ENCODE measurements around the gene SYNGR3. TPM values are rescaled to one million over a fixed set of nuclear protein-coding genes. Genes with fewer than 3 reads are reported as not detected.

SYNGR3 gene
- total and polyA plus RNA-seq, 2 of the 13 experiments (the other 11 are each of a cell fraction or from before 2014, with no cell fraction given), result 0.97 to 5.7 TPM

DNA sequence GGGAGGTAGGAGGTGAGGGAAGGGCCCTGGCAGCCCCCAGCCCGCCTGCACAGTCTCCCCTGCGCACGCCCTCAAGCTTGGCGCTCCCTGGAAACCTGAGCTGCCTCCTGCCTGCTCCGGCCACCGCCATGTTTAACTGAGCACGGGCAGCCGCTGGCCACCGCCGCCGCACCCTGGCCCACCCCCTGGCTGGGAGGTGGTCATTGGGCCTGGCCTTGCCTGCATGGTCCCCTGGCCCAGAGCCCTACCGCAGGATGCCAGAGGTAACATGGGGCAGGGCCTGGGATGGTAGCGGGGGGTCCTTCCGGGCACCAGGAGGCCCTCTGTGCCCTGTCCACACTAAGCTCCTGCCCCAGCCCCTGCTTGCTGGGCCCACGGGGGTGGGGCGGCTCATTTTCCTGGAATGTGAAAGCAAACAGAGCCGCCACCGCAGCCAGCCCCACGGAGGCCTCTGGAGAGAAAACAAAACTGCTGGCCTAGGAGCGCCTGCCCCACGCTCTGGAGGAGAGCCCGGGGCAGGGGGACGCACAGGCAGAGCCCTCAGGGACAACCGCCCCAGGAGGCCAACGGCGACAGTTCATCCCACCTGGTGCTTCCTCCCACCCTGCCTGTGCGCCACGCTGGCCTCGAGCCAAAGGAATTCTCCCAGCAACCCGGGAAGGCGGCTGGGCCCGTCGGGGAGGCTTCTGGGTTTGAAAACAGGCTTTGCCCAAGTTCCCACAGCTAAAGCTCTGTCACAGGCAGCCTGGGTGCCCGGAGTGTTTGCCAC is 45.8 kb downstream of the SYNGR3 start (continued):
- no peak for TF ChIP-seq ZNF362 (CRISPR knock-in tag; IDR thresholded peaks at IDR 0.05; ENCODE audit: borderline replicate concordance)
- peak; percentile 72; the same call in 1 of the 2 replicates for TF ChIP-seq ZNF430 (CRISPR knock-in tag; IDR thresholded peaks at IDR 0.05)
- TF ChIP-seq, protein P1, sequence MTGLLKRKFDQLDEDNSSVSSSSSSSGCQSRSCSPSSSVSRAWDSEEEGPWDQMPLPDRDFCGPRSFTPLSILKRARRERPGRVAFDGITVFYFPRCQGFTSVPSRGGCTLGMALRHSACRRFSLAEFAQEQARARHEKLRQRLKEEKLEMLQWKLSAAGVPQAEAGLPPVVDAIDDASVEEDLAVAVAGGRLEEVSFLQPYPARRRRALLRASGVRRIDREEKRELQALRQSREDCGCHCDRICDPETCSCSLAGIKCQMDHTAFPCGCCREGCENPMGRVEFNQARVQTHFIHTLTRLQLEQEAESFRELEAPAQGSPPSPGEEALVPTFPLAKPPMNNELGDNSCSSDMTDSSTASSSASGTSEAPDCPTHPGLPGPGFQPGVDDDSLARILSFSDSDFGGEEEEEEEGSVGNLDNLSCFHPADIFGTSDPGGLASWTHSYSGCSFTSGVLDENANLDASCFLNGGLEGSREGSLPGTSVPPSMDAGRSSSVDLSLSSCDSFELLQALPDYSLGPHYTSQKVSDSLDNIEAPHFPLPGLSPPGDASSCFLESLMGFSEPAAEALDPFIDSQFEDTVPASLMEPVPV (CRISPR knock-in tag; IDR thresholded peaks at IDR 0.05), result peak; percentile 47; the same call in 1 of the 2 replicates
- TF ChIP-seq TBP (CRISPR knock-in tag; IDR thresholded peaks at IDR 0.05), result no peak
- TF ChIP-seq MBD4 (IDR thresholded peaks at IDR 0.05; ENCODE audit: borderline replicate concordance, low read length), result no peak
- TF ChIP-seq CBX5 (CRISPR knock-in tag; IDR thresholded peaks at IDR 0.05; ENCODE audit: borderline replicate concordance), result peak; percentile 79; the same call in 1 of the 2 replicates
- TF ChIP-seq RARA (CRISPR knock-in tag; IDR thresholded peaks at IDR 0.05), result peak; percentile 85
- TF ChIP-seq ZNF616 (CRISPR knock-in tag; IDR thresholded peaks at IDR 0.05; ENCODE audit: low read depth), result no peak
- peak; percentile 75; the same call in 1 of the 2 replicates for TF ChIP-seq NFKBIZ (CRISPR knock-in tag; IDR thresholded peaks at IDR 0.05)
- TF ChIP-seq, protein P2, sequence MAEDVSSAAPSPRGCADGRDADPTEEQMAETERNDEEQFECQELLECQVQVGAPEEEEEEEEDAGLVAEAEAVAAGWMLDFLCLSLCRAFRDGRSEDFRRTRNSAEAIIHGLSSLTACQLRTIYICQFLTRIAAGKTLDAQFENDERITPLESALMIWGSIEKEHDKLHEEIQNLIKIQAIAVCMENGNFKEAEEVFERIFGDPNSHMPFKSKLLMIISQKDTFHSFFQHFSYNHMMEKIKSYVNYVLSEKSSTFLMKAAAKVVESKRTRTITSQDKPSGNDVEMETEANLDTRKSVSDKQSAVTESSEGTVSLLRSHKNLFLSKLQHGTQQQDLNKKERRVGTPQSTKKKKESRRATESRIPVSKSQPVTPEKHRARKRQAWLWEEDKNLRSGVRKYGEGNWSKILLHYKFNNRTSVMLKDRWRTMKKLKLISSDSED (CRISPR knock-in tag; IDR thresholded peaks at IDR 0.05), result peak; percentile 90; the same call in 1 of the 2 replicates
- TF ChIP-seq SAFB2 (CRISPR knock-in tag; IDR thresholded peaks at IDR 0.05; ENCODE audit: borderline replicate concordance, low read depth), result 0 out of 2 replicates have a peak, but pooled peaks have one; percentile 44
- peak; percentile 87 for TF ChIP-seq RXRA (CRISPR knock-in tag; IDR thresholded peaks at IDR 0.05)
- TF ChIP-seq NFKB2 (CRISPR knock-in tag; IDR thresholded peaks at IDR 0.05; ENCODE audit: borderline replicate concordance), result peak; percentile 35; the same call in 1 of the 2 replicates
- peak; percentile 50; the same call in 1 of the 2 replicates for TF ChIP-seq FOSL2 (CRISPR knock-in tag; IDR thresholded peaks at IDR 0.05)
- TF ChIP-seq SMAD3 (CRISPR knock-in tag; IDR thresholded peaks at IDR 0.05), result peak; percentile 81; the same call in 1 of the 2 replicates
- TF ChIP-seq ZNF343 (CRISPR knock-in tag; IDR thresholded peaks at IDR 0.05), result peak; percentile 12; the same call in 1 of the 2 replicates
- TF ChIP-seq MAZ (IDR thresholded peaks at IDR 0.05; ENCODE audit: borderline replicate concordance, low read depth, low read length), result peak; percentile 92
- peak; percentile 85 for TF ChIP-seq MAZ (CRISPR knock-in tag; IDR thresholded peaks at IDR 0.05; ENCODE audit: low read depth)
- TF ChIP-seq AKAP8 (CRISPR knock-in tag; IDR thresholded peaks at IDR 0.05), result peak; percentile 60; the same call in 1 of the 2 replicates
- TF ChIP-seq, protein P3, sequence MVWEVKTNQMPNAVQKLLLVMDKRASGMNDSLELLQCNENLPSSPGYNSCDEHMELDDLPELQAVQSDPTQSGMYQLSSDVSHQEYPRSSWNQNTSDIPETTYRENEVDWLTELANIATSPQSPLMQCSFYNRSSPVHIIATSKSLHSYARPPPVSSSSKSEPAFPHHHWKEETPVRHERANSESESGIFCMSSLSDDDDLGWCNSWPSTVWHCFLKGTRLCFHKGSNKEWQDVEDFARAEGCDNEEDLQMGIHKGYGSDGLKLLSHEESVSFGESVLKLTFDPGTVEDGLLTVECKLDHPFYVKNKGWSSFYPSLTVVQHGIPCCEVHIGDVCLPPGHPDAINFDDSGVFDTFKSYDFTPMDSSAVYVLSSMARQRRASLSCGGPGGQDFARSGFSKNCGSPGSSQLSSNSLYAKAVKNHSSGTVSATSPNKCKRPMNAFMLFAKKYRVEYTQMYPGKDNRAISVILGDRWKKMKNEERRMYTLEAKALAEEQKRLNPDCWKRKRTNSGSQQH (CRISPR knock-in tag; IDR thresholded peaks at IDR 0.05; ENCODE audit: low read depth), result no peak
- TF ChIP-seq NPAS2 (CRISPR knock-in tag; IDR thresholded peaks at IDR 0.05; ENCODE audit: borderline replicate concordance), result 0 out of 2 replicates have a peak, but pooled peaks have one; percentile 43
- peak; percentile 85; the same call in 1 of the 2 replicates for TF ChIP-seq ZKSCAN8 (CRISPR knock-in tag; IDR thresholded peaks at IDR 0.05; ENCODE audit: borderline replicate concordance)
- TF ChIP-seq ZNF749 (CRISPR knock-in tag; IDR thresholded peaks at IDR 0.05; ENCODE audit: borderline replicate concordance), result 0 out of 2 replicates have a peak, but pooled peaks have one; percentile 61
- TF ChIP-seq GABPA (IDR thresholded peaks at IDR 0.05; ENCODE audit: low read depth, low read length), result no peak
- TF ChIP-seq GABPA (CRISPR knock-in tag; IDR thresholded peaks at IDR 0.05; ENCODE audit: low read depth), result 0 out of 2 replicates have a peak, but pooled peaks have one; percentile 38

All from HepG2 (cell line).